IPS-NIHi7 (cell line): ENCODE measurements around the gene SSH2.

ENCODE experiments used
- DNase-seq: peaks from one replicate; pipeline ENCODE4 v3.0.0; 2012; ENCODE audit warnings: mixed read lengths; ENCODE audit errors: extremely low spot score

SSH2 gene

GRCh38 chr17:29612404-29613280 lies 317.4 kb downstream of the SSH2 start:
- no peak for DNase-seq

GRCh38 chr17:29612094-29612403 lies 318.0 kb downstream of the SSH2 start:
- DNase-seq: no peak

GRCh38 chr17:29611351-29612093 lies 318.5 kb downstream of the SSH2 start:
- DNase-seq: no peak

GRCh38 chr17:29610395-29610794 lies 319.6 kb downstream of the SSH2 start:
- DNase-seq: no peak

GRCh38 chr17:29608986-29609385 lies 321.0 kb downstream of the SSH2 start:
- no peak for DNase-seq

GRCh38 chr17:29607557-29608195 lies 322.4 kb downstream of the SSH2 start:
- DNase-seq: no peak

- no peak for DNase-seq
Measured at GRCh38 chr17:29603109-29603674, 326.8 kb downstream of the SSH2 start.

GRCh38 chr17:29597361-29598172 lies 332.5 kb downstream of the SSH2 start:
- no peak for DNase-seq

- DNase-seq: no peak
Measured at GRCh38 chr17:29596811-29597210, 333.2 kb downstream of the SSH2 start.

- no peak for DNase-seq
Measured at GRCh38 chr17:29595943-29596774, 333.9 kb downstream of the SSH2 start.

- DNase-seq: no peak
Measured at GRCh38 chr17:29595107-29595942, 334.7 kb downstream of the SSH2 start.

- no peak for DNase-seq
Measured at GRCh38 chr17:29594519-29595090, 335.4 kb downstream of the SSH2 start.

- peak; percentile 69 for DNase-seq
Measured at GRCh38 chr17:29593591-29594518, 336.2 kb downstream of the SSH2 start.

GRCh38 chr17:29592850-29593551 lies 337.0 kb downstream of the SSH2 start, which contains the start of gene ANKRD13B:
Gene ANKRD13B, plus strand, starts transcription at chr17:29593132. Its CDS starts 490 bp downstream, at chr17:29593622.
- DNase-seq: no peak

GRCh38 chr17:29591737-29592608 lies 338.1 kb downstream of the SSH2 start:
- DNase-seq: peak; percentile 90

GRCh38 chr17:29591146-29591736 lies 338.8 kb downstream of the SSH2 start:
- DNase-seq: peak; percentile 73
